ENCODE data around the gene PTPN14. TPM values are rescaled to one million over a fixed set of nuclear protein-coding genes. Genes with fewer than 3 reads are reported as not detected.

Gene PTPN14
- total and polyA plus RNA-seq, 2 experiments from 2014 or later: 18.7 to 70.2 TPM

DNA sequence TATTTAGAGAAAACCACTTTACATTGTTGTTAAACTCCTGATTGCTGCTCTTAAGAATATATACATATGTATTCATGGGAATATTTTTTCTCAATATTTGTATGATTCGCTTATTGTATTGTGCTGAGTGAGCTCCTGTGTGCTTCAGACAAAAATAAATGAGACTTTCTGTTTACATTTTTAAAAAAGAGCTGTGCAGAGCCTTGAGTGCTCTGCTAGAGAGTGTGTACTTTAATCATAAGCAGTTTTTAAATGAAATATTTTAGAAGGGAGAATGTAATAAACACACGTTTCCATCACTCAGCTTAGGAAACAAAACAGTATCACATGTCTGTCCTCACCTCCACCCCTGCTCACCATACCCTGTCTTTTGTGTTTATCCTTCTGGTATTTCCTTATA lies 9.7 kb downstream of the PTPN14 start:
- H2AFZ ChIP-seq: no peak overlapping the region
- no peaks in the 10 kb centered on the region for H3K36me3 Mint-ChIP-seq (ENCODE audit: low read depth)
- H3K79me2 ChIP-seq (replicated peaks; ENCODE audit: insufficient read depth): peaks cover 100% of the 10 kb centered on the region
- H3K27me3 Mint-ChIP-seq (ENCODE audit: insufficient read depth, low read depth, poor library complexity): peaks cover 2% of the 10 kb centered on the region
- no peaks in the 10 kb centered on the region for H3K9me2 ChIP-seq (ENCODE audit: insufficient read depth)
- no peak overlapping the region for H3K4me2 ChIP-seq
- H3K27me3 ChIP-seq (ENCODE audit: insufficient read depth): no peaks in the 10 kb centered on the region
- H3K4me3 Mint-ChIP-seq: no peak overlapping the region
- no peaks in the 10 kb centered on the region for H3K36me3 ChIP-seq (ENCODE audit: insufficient read depth)
- TF ChIP-seq, protein P1, sequence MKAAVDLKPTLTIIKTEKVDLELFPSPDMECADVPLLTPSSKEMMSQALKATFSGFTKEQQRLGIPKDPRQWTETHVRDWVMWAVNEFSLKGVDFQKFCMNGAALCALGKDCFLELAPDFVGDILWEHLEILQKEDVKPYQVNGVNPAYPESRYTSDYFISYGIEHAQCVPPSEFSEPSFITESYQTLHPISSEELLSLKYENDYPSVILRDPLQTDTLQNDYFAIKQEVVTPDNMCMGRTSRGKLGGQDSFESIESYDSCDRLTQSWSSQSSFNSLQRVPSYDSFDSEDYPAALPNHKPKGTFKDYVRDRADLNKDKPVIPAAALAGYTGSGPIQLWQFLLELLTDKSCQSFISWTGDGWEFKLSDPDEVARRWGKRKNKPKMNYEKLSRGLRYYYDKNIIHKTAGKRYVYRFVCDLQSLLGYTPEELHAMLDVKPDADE (IDR thresholded peaks at IDR 0.05): no peak
- no peak for TF ChIP-seq EZH2 (IDR thresholded peaks at IDR 0.05; ENCODE audit: low read depth, unreplicated experiment)
- H4K20me1 ChIP-seq (replicated peaks; ENCODE audit: insufficient read depth): peaks cover 48% of the 10 kb centered on the region; the same call in 1 of the 2 replicates
- no peak overlapping the region for H3K27ac ChIP-seq (ENCODE audit: low read depth)
- ATAC-seq (no peak), DNase-seq (ENCODE audit: low spot score) (no peak)
- H3K4me1 Mint-ChIP-seq: peaks cover 37% of the 10 kb centered on the region
- no peaks in the 10 kb centered on the region for H3K9me3 Mint-ChIP-seq
- H3F3A ChIP-seq (replicated peaks; ENCODE audit: low read depth): no peaks in the 10 kb centered on the region
- no peak overlapping the region for H3K27ac Mint-ChIP-seq
- no peak overlapping the region for H3K4me3 ChIP-seq
- peaks cover 44% of the 10 kb centered on the region for H3K4me1 ChIP-seq (ENCODE audit: insufficient read depth)

DNA sequence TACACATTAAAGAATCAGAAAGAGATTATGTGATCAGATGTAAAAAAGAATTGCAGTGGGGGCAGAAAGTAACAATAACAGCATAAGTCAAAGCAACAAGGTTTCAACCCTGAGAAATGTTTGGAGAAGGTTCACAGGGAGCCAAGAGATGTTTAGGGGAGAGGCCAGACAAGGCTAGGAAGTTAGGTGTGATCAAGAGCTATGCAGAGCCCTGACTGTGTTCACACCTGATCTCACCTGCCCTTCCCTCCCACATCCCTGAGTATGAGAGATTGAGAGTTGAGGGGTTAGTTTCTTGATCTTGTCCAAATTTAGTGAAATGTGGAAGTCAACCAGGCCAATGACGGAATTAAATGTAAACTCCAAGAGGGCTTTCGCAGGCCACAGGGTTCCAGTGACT lies 10.2 kb downstream of the PTPN14 start:
- no peak for DNase-seq (ENCODE audit: low spot score)
- Histone ChIP-seq H3F3A (replicated peaks; ENCODE audit: low read depth) (no peaks in the 10 kb centered on the region), H4K20me1 (replicated peaks; ENCODE audit: insufficient read depth) (peaks cover 48% of the 10 kb centered on the region; the same call in 1 of the 2 replicates), H3K36me3 (ENCODE audit: insufficient read depth) (no peaks in the 10 kb centered on the region), H3K79me2 (replicated peaks; ENCODE audit: insufficient read depth) (peaks cover 100% of the 10 kb centered on the region), H3K4me3 (no peak overlapping the region), H3K4me2 (no peak overlapping the region), H3K27me3 (ENCODE audit: insufficient read depth) (no peaks in the 10 kb centered on the region), H3K27ac (ENCODE audit: low read depth) (no peak overlapping the region), H3K4me1 (ENCODE audit: insufficient read depth) (peaks cover 39% of the 10 kb centered on the region), H3K9me2 (ENCODE audit: insufficient read depth) (no peaks in the 10 kb centered on the region), H2AFZ (no peak overlapping the region)
- Mint-ChIP-seq H3K4me1 (peaks cover 32% of the 10 kb centered on the region), H3K4me3 (no peak overlapping the region), H3K9me3 (no peaks in the 10 kb centered on the region), H3K27me3 (ENCODE audit: insufficient read depth, low read depth, poor library complexity) (peaks cover 2% of the 10 kb centered on the region), H3K36me3 (ENCODE audit: low read depth) (no peaks in the 10 kb centered on the region), H3K27ac (no peak overlapping the region)
- peak; percentile 47; the same call in 2 of the 3 replicates for ATAC-seq
- TF ChIP-seq NANOG (IDR thresholded peaks at IDR 0.05; ENCODE audit: borderline replicate concordance): no peak
- no peak for TF ChIP-seq CREB1 (CRISPR knock-in tag; IDR thresholded peaks at IDR 0.05; ENCODE audit: low read depth)
- TF ChIP-seq POLR2AphosphoS5 (IDR thresholded peaks at IDR 0.05; ENCODE audit: low read depth): no peak

DNA sequence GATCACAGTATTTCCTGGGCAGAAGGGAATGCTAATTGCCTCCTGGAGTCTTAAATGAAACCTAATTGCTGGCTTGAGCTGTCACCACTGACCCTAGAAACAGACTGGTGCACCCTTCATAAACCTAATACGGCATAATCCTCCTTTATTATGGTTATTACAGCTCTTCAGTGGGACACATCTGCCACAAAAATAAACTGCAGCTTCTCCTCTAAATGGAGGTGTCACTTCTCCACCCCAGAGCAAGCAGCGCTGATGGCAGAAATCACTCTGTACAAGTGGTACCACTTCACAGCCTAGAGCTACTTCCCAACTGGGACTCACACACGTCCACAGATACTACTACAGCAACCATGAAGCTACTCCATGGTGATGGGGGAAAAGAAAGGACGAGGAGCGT lies 11.1 kb downstream of the PTPN14 start:
- Histone ChIP-seq H2AFZ (no peak overlapping the region), H3K36me3 (ENCODE audit: insufficient read depth) (no peaks in the 10 kb centered on the region), H3F3A (replicated peaks; ENCODE audit: low read depth) (no peaks in the 10 kb centered on the region), H3K79me2 (replicated peaks; ENCODE audit: insufficient read depth) (peaks cover 100% of the 10 kb centered on the region), H4K20me1 (replicated peaks; ENCODE audit: insufficient read depth) (peaks cover 49% of the 10 kb centered on the region), H3K27me3 (ENCODE audit: insufficient read depth) (no peaks in the 10 kb centered on the region), H3K9me2 (ENCODE audit: insufficient read depth) (no peaks in the 10 kb centered on the region; the same call in 1 of the 2 replicates), H3K4me2 (no peak overlapping the region), H3K4me3 (no peak overlapping the region), H3K4me1 (ENCODE audit: insufficient read depth) (peaks cover 35% of the 10 kb centered on the region), H3K27ac (ENCODE audit: low read depth) (no peak overlapping the region)
- ATAC-seq (peak; percentile 31; the same call in 2 of the 3 replicates), DNase-seq (ENCODE audit: low spot score) (no peak)
- H3K27ac Mint-ChIP-seq: no peak overlapping the region; the same call in 1 of the 2 replicates
- peaks cover 2% of the 10 kb centered on the region for H3K27me3 Mint-ChIP-seq (ENCODE audit: insufficient read depth, low read depth, poor library complexity)
- no peaks in the 10 kb centered on the region for H3K36me3 Mint-ChIP-seq (ENCODE audit: low read depth)
- no peak overlapping the region for H3K4me3 Mint-ChIP-seq
- no peaks in the 10 kb centered on the region for H3K9me3 Mint-ChIP-seq
- H3K4me1 Mint-ChIP-seq: peaks cover 29% of the 10 kb centered on the region
- TF ChIP-seq JUNB (IDR thresholded peaks at IDR 0.05; ENCODE audit: unreplicated experiment): no peak
- no peak for TF ChIP-seq EZH2 (IDR thresholded peaks at IDR 0.05; ENCODE audit: low read depth, unreplicated experiment)
- TF ChIP-seq, protein P2, sequence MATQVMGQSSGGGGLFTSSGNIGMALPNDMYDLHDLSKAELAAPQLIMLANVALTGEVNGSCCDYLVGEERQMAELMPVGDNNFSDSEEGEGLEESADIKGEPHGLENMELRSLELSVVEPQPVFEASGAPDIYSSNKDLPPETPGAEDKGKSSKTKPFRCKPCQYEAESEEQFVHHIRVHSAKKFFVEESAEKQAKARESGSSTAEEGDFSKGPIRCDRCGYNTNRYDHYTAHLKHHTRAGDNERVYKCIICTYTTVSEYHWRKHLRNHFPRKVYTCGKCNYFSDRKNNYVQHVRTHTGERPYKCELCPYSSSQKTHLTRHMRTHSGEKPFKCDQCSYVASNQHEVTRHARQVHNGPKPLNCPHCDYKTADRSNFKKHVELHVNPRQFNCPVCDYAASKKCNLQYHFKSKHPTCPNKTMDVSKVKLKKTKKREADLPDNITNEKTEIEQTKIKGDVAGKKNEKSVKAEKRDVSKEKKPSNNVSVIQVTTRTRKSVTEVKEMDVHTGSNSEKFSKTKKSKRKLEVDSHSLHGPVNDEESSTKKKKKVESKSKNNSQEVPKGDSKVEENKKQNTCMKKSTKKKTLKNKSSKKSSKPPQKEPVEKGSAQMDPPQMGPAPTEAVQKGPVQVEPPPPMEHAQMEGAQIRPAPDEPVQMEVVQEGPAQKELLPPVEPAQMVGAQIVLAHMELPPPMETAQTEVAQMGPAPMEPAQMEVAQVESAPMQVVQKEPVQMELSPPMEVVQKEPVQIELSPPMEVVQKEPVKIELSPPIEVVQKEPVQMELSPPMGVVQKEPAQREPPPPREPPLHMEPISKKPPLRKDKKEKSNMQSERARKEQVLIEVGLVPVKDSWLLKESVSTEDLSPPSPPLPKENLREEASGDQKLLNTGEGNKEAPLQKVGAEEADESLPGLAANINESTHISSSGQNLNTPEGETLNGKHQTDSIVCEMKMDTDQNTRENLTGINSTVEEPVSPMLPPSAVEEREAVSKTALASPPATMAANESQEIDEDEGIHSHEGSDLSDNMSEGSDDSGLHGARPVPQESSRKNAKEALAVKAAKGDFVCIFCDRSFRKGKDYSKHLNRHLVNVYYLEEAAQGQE (IDR thresholded peaks at IDR 0.05; ENCODE audit: unreplicated experiment): no peak
- TF ChIP-seq ZNF114 (CRISPR knock-in tag; IDR thresholded peaks at IDR 0.05): no peak

All from GM23338 (cell line).